Activated CD4-positive, CD25-positive, alpha-beta regulatory T cell treated with anti-CD3 and anti-CD28 coated beads, Interleukin-2, amount 50 U/mL, for 72 hours (primary cell): ENCODE results near the gene HNRNPLL.
"Not testable (repeated sequence)": the region's sequence is repeated elsewhere in the genome, so short reads cannot be mapped to it uniquely, and the experiment has no call there.

Source experiments
- DNase-seq: peaks from one replicate; pipeline ENCODE4 v3.0.0; 2021

Gene HNRNPLL

DNA sequence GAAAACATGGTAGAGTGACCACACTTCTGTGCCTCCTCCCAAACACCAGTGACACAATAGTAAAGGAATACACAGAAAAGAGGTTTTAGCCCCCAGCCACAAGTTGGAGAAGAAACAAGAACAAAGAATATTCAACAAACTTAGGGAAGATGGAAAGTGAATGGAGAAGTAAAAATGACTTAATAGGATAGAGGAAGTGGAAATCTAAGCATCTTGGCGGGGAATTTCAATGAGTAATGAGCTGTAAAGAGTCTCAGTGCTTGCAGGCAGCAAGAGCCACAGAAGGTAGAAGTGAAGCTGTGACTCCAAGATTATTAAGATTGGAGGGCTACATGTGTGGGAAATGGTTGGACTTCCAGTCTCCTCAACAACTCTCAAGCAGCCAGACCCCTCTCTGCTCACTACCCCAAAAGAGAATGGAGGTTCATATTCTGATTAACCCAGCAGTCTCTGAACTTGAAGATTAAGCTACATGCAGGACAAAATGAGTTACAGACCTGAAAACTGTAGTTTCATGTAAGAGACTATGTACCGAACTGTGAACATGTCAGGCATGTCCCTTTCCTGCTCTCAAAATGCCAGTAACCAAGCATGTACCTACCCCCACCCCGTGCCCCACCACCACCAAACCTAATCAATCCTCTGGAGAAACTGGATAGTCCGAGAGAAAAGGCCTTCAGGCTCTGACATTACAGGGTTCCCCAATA is 16.9 kb upstream of the HNRNPLL start:
- no peak for DNase-seq

DNA sequence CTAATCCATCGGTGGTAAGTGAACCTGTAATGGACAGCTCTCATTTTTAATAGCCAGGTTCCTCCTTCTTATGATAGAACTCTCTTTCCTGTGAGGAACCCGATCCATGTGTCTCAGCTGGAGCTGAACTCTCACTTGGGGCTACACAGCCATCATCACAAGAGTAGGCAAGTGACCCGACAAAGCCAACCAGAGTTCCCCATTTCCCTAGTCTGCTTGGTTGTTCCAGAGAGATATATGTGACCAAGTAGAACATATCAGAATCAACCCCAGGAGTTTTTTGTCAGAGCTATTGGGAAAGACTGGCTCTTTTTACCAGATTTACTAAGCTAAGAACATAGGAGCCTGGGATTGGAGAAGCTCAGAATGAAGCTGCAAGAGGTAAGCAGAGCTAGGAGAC is 14.6 kb upstream of the HNRNPLL start:
- DNase-seq: no peak

DNA sequence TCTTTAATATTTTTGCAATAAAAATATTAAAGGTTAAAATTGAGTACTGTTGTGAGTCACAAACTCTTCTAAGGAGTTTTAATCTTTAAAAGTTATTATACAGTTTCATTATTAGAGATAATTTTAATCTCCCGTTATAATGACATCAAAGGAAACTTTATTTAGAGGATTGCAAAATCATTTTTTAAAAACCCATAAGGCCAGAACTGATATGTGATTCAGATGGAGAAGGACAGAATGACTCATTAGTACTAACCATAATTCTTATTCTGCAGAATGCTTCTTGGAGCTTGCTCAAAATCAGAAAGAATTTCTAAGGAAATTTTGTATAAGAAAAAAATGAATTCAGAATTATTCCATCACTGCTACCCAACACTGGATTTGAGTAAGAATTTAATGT is 12.5 kb upstream of the HNRNPLL start:
- no peak for DNase-seq

DNA sequence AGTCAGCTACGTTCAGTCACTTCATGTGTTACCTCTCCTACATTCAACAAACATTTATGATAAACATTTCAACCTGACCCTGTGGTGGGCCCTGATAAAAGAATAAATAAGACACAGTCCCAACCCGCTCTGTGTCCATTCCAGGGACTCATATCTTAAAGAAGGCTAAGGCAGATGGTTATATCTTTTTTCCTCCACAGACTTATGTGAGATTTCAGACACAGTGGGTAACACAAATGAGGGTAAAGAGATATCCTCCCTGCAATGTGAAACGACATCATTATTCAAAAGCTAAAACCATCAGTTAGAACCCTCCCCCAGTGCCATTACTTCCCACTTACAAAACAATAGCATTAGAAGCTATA is 11.1 kb upstream of the HNRNPLL start:
- DNase-seq: no peak

DNA sequence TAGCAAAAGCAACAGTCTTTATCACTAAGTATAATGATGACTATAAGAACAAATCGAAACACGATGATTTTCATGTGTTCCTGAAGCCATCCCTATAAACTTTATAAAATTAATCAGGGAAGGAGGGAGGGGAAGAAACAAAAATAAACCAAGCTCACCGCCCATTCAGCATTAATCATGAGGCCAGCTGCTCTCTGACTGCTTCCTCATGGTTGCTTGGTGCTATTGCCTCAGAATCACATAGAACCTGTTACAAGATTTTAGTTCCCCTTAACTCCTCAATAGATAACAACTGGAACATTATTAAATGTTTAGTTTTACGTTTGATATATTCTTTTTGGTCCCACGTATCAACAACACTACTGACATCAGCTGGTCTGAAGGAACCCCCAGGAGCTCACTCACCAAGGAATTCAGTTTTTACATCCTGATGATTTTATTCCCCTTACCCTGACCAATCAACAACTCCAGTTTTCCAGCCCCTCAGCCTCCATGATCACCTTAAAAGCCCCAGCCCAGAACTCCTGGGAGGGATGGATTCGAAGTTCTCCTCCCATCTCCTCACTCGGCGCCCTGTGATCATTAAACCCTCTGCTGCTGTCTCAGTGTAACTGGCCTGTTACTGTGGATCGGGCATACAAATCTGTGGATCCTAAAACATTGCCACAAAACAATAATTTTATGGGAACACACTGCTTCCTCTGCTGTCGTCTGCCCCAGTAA is 10.6 kb upstream of the HNRNPLL start:
- no peak for DNase-seq

DNA sequence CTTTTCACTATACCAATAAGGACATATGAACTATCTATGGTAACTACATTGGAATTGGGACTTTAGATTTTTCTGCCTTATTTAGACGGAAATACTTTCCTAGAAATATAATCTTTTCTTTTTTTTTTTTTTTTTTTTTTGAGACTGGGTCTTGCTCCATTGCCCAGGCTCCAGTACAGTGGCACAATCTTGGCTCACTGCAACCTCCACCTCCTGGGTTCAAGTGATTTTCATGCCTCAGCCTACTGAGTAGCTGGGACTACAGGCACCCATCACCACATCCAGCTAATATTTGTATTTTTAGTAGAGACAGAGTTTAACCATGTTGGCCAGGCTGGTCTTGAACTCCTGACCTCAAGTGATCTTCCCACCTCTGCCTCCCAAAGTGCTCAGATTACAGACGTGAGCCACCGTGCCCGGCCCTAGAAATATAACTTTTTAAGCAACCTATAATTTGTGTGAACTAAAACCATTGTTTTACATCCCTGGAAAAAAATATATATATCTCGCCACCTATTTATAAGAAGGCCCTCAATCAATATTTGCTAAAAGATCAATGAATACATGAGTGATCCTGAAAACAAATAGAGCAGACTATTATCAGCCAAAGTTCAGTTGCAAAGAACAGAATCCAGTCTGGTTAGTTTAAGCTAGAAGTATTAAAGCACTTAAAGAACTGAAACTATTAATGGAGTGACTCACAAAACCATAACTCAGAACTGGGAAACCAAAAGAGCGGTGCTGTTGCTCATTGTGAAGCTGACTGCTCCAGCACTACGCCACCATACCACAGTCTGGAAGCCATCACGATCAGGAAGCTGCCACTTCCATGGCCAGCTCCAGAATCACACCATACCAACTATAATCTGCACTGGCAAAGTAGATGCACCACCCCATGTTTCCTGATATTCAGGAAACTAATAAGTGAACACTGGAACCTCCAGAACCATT is 8.4 kb upstream of the HNRNPLL start:
- DNase-seq: no peak

DNA sequence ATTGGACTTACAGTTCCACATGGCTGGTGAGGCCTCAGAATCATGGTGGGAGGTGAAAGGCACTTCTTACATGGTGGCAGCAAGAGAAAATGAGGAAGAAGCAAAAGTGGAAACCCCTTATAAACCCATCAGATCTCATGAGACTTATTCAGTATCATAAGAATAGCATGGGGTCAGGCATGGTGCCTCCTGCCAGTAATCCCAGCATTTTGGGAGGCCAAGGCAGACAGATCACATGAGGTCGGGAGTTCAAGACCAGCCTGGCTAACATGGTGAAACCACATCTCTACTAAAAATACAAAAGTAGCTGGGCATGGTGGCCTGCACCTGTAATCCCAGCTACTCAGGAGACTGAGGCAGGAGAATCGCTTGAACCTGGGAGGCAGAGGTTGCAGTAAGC is 6.5 kb upstream of the HNRNPLL start:
- not testable (repeated sequence) for DNase-seq

DNA sequence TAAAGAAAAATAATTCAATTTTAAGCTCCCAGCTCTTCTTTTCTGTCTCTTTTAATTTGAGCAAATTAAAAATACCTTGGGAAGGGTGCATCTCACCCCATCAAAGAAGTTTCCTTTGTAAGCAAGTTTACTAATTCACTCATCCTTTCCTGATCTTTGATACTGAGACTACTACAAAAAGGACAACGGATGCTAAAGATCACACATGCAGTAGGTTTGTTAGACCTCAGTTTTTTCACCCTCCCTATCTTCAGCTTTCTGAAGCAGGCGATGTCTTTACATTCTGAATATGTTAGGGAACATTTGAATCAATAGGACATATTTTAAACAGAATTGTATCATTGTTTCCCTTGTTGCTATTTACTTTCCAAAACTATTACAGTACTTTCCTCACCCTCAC is 6.0 kb upstream of the HNRNPLL start:
- no peak for DNase-seq

DNA sequence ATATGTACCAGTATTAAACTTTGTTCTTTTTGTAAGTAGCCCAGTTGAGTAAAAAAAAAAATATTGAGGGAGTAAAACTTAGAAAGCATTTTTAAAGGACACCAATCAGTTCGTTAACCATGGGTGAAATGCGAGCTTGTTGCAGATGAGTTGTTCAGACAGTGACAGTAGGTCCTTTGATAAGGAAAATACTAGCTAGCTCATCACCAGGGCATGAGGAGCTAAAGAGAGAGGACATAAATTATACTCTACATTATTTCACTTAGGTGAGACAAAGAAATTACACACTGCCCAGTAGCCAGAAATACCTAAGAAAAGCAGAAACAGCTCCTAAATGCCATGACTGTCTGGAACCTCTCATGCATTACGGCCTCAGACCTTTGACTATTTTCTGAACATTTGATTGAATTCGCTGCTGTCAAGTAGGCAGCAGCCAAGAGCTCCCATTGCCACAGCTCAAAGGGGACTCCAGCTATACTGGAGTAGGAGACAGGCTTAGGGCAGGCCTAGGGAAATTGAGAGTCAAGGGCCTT is 2.6 kb upstream of the HNRNPLL start:
- no peak for DNase-seq

DNA sequence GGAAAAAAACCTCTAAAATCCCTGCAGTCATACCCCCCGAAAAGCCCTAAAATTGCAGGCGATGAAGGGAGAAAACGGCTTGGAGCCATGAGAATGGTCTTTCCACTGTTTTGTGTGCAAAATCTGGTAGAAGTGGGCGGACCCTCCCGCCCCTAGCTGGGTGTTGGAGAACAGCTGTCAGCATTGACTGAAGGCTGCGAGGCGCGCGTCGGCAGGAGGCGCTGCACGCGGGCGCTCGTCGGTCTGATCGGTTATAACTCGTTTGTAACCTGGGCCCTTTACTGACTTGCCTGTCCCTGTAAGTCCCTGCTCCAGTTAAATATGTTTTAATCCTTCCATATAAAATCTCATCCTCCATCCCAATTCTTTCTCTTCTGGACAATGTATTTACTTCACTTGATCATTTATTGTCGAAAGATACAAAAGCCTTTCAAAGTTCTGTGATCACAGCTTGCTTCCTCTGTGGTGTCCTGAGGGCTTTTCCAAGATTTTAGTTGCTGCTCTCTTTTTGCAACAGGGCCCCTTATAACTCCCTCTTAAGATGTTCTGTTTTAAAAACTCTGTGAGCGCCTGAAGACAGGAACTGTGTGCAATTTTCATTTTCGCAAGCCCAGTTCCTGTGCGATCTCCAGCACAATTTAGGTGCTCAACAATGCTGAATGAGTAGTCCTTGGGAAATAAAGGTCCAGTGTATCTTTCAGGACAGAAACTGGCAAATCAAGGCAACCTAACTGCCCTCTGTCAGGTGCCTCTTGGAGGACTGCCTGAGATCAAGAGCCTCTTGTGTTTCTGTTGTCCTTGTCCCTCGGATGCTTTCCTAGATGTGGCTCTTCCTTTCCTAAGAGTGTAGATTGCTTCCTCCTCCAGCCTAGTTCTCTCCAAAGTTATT is 918 bp upstream of the HNRNPLL start:
- DNase-seq: peak; percentile 83

DNA sequence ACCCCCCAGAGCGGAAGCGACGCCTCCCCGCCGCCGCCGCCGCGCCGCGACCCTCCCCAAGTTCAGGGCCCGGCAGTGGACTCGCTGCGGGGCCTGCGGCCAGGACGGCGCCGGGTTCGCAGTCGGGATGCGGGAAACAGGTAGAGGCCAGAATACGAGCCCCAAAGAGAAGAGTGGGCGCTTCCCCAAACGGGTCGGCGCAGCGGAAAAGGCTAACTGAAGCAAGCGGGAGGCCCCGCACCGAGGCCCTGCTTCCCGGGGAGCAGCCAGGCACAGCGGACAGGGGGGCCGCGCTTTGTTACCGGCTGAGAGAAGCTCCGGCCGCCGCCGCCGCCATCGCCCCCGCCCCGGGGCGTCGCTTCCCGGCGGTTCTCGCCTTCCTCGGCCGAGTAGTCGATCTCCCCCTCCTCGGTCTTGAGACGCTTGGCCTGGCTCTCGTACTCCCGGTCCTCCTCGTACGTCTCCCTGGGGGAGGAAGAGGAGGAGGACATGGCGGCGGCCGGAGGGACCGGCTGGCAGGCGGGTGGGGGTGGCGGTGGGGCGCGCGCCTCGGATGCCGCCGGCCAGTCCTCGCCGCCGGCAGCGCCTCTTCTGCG is 494 bp downstream of the HNRNPLL start:
- DNase-seq: peak; percentile 59

DNA sequence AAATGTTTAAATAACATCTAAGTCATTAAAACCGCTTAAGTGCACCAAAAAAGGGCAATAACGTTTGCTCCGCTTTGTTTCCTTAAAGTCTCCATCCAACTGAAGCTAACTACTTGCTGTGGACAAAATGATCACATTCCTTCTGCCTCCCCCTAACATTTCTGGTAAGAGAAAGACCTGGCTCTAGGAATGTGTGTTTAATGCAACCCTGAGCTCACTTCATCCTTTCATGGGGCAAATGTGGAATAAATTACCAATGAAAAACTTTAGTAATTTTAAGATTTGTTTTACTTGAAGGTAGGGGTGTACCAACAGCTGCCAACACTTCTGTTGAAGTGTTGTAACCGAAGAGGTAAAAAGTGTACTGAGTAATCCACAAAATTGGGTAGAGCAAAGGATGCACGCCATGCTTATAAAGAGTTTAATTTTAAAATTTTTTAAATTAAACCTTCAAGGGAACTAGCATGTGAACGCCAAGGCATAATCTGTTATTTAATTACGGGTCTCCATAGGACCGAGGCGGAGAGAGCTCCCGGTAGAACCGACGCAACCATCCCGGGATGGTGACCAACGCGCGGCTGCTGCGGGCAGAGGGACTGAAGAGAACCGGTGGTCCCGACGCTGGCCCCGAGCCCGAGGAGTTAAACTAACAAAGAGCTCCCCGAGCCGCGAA is 1.1 kb downstream of the HNRNPLL start:
- DNase-seq: no peak

DNA sequence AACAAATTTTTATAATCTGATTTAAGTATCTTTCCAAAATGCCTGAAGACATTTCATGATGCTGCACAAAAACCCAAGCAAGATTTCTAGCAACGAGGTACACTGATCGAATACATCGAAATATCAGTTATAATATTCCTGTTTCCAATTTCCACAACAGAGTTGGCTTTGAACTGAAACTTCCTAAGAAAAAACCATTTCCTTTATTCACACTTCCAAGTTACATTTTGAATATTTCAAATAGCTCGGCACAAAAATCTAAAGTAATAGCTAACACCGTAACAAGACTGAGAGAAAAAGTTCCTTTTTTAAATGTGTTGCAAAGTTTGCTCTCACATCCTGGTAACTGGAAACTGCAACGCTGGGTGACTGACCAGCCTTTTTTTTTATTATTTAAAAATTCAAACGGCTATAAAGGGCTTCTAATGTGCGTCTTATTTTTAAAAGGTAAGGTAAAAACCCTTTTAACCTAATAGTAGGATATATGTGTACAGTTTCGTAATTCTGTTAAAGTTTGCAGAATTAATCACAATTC is 1.7 kb downstream of the HNRNPLL start:
- DNase-seq: no peak

DNA sequence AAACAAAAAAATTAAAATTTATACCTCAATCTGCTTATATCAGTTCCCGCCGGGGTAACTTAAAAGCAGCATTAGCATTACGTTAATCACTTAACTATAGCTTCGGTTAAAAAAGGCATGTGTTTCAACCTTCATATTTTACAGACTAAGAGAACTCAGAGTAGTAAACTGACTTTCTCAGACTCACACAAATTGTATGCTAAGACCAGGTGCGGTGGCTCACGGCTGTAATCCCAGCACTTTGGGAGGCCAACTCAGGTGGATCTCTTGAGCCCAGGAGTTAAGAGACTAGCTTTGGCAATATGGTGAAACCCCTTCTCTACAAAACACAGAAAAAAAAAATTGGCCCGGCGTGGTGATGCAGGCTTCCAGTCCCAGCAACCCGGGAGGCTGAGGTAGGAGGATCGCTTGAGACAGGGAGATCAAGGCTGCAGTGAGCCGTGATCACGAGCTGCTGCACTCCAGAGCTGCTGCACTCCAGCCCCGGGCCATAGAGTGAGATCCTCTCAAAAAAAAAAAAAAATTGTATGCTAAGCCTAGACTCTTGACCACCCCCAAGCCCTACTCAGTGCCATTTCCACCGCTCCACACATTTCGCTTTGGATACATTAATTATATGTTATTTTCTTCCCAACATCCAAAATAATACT is 2.4 kb downstream of the HNRNPLL start:
- DNase-seq: peak; percentile 37

DNA sequence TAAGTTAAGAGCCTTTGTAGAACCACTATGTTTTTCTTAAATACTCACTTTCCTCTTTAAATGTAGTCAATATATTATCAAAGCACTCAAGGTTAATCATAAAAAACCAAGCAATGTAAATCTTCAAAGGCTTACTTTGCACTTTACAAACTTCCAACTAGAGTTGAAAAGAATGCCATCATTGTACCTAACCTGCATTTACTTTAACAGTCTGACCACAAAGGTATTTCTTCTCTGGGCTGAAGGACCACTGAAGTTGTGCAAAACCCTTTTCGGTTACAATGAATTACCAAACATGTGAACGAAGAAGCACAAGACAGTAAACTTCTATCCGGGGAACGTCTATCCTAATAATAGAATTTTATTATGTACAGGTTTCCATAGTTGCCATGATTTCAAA is 3.0 kb downstream of the HNRNPLL start:
- no peak for DNase-seq

DNA sequence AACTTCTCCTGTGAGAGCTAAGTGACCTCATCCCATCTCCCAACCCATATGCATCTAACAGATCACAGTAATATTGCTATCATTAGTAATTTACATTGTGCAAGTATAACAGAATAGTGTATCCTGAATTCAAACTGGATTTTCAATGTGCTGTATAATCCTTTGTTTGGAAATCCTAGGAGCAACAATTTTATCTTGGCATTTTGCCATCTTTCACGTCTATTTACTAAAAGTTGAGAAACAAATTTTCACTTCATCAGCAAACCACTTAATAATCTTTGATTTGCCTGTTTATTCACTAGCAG is 3.8 kb downstream of the HNRNPLL start:
- DNase-seq: no peak

DNA sequence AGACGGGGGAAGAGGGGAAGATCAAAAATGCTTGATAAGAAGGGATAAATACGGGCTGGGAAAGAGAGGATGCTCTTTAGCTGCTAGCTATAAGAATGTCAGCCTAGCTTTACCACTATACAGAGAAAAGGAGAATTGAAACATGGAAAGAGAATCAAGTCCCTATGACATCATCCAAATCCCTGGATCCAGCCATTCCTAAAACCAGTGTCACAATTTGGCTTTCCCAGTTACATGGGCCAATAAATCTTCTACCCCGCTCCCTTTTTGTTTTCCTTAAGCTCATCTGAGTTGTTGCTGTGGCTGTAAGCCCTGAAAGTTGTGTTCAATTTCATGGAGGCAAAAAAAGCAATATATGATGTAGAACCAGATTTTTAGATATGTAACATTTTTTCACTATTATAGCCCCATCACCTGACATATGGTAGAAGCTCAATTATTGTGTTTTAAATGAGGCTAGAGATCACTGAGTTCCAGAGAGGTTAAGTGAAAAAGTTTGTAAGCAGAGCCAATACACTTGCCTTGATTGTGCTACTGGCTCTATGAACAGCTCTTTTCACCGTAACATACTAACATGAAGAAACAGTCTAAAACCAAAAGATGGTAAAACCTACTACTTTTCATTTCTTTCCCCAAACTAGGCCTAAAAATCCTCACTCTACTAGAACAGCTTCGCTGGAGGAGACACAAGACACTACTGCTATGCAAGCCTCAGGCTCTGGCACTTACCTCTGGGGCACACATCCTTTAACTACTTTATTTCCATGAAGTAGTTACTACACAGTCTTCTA is 4.3 kb downstream of the HNRNPLL start:
- no peak for DNase-seq

DNA sequence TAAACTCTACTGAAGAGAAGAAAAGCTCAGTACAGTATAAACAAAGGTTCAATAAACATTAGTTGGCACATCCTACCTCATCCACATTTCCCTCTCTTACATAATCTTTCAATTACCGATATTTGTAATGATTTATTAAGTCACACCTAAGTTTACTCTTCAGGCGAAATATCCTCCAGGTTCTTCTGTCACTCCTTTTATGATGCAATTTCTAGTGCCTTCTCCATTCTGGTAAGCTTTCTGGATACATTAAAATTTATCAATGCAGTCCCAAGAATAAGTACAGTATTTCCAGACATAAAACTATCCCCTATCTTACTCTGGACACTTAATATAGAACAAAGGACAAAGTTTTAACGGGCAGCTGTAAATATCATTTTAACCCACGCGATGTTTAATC is 5.6 kb downstream of the HNRNPLL start:
- no peak for DNase-seq

DNA sequence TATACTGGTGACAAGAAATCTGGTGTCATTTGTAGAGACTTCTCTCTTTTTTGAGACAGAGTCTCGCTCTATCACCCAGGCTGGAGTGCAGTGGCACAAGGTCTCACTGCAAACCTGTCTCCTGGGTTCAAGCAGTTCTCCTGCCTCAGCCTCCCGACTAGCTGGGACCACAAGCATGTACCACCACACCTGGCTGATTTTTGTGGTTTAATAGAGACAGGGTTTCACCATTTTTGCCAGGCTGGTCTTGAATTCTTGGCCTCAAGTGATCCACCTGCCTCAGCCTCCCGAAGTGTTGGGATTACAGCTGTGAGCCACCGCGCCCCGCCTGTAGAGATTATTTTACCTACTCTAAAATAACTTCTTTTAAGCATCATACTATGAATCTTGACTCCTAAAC is 6.5 kb downstream of the HNRNPLL start:
- no peak for DNase-seq

DNA sequence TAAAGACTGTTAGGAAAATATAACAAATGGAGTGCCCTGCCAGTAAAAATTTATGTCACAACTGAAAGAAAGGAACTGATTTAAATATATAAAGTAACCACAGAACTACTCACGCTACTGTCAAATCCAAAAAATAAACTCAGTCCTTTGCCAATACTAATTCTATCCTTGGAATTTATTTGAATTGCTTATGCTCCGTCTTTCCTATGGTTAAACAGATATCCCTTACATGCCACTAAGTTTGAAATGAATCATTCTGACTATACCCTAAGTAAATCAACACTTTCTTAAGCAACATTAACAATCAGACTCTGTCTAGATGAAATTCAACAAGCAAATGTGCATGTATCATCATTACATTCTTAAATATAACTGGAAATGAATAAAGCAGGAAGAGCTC is 9.8 kb downstream of the HNRNPLL start:
- DNase-seq: no peak
